NT2/D1 (cell line): ENCODE results near the gene FMO3.

Experiments
- YY1 ChIP-seq: IDR thresholded peaks from 2 replicates; pipeline ENCODE4 v1.6.1; 2011; ENCODE audit not compliant: insufficient read length, insufficient read depth
- ZNF274 ChIP-seq: IDR thresholded peaks from 2 replicates; pipeline ENCODE4 v1.6.1; 2011; ENCODE audit warnings: mild to moderate bottlenecking, low read depth, low read length

- no peak for TF ChIP-seq YY1
- TF ChIP-seq ZNF274 = no peak
Measured at GRCh38 chr1:171109966-171110365, 19.3 kb downstream of the FMO3 start.
